IMR-90 (cell line): ENCODE results near the gene PLRG1. TPM values are rescaled to one million over a fixed set of nuclear protein-coding genes. Genes with fewer than 3 reads are reported as not detected.
A peak's percentile ranks its signal among the peaks of the same experiment; 100 is the strongest.

Experiments
- ATAC-seq: fragments of 200-7000 bp; cut with Tn5 transposase; 2 replicates; pipeline ENCODE4 v1.9.1; 2020; ENCODE audit warnings: low read depth, mild to moderate bottlenecking, moderate library complexity
- BruUV-seq: library from RNA; stranded (reverse); fragments of 400-500 nt; replicated peaks from 2 replicates; lab custom pipeline; 2021; lab: Mats Ljungman, UMichigan
- CTCF ChIA-PET: fragments of 300-600 bp; formaldehyde crosslinking; extraction: SDS; loops from one replicate; lab custom pipeline; 2021; ENCODE audit warnings: antibody characterized with exemption; lab: Yijun Ruan, JAX
- POLR2A ChIA-PET: fragments of 300-600 bp; sonication (Branson Sonifier 250); formaldehyde crosslinking; loops from one replicate; lab custom pipeline; 2022; ENCODE audit warnings: antibody characterized with exemption; ENCODE audit not compliant: unreplicated experiment; lab: Charles Lee
- DNase-seq: peaks from one replicate; pipeline ENCODE4 v3.0.0; 2013
- H2AFZ ChIP-seq: replicated peaks from 2 replicates; pipeline ENCODE3; 2013; ENCODE audit warnings: low read length, mild to moderate bottlenecking; ENCODE audit not compliant: poor library complexity
- H2AK5ac ChIP-seq: 2 replicates; pipeline ENCODE4 v1.6.1; 2013; ENCODE audit warnings: low read depth, low read length, inconsistent platforms
- H2AK9ac ChIP-seq: replicated peaks from 2 replicates; pipeline ENCODE3; 2013; ENCODE audit warnings: mild to moderate bottlenecking, low read depth, low read length, moderate library complexity; ENCODE audit not compliant: poor library complexity
- H2BK120ac ChIP-seq: 2 replicates; pipeline ENCODE4 v1.6.1; 2013; ENCODE audit warnings: low read depth, low read length, inconsistent platforms
- H2BK15ac ChIP-seq: 3 replicates; pipeline ENCODE4 v1.6.1; 2013; ENCODE audit warnings: low read depth, low read length, inconsistent platforms
- H2BK20ac ChIP-seq: 2 replicates; pipeline ENCODE4 v1.6.1; 2013; ENCODE audit warnings: low read depth, mild to moderate bottlenecking, inconsistent platforms, low read length, moderate library complexity
- H2BK5ac ChIP-seq: 2 replicates; pipeline ENCODE4 v1.6.1; 2013; ENCODE audit warnings: mild to moderate bottlenecking, low read depth, low read length, inconsistent platforms; ENCODE audit not compliant: poor library complexity, severe bottlenecking
- H3K14ac ChIP-seq: replicated peaks from 2 replicates; pipeline ENCODE4 v1.6.1; 2013; ENCODE audit warnings: low read depth, low read length, inconsistent platforms
- H3K18ac ChIP-seq: 2 replicates; pipeline ENCODE4 v1.6.1; 2013; ENCODE audit warnings: low read depth, low read length, control low read depth
- H3K23ac ChIP-seq: 2 replicates; pipeline ENCODE4 v1.6.1; 2013; ENCODE audit warnings: low read depth, low read length, inconsistent platforms
- H3K27ac ChIP-seq: 2 replicates; pipeline ENCODE4 v1.5.1; 2013; ENCODE audit warnings: mild to moderate bottlenecking, control low read depth, low read length; ENCODE audit not compliant: insufficient read depth
- H3K27me3 ChIP-seq: 2 replicates; pipeline ENCODE4 v1.6.1; 2013; ENCODE audit warnings: low read length; ENCODE audit not compliant: control insufficient read depth, insufficient read depth
- H3K36me3 ChIP-seq: 2 replicates; pipeline ENCODE4 v1.6.1; 2013; ENCODE audit warnings: low read length, mixed read lengths; ENCODE audit not compliant: control insufficient read depth, insufficient read depth
- H3K4ac ChIP-seq: 2 replicates; pipeline ENCODE4 v1.6.1; 2013; ENCODE audit warnings: low read depth, low read length, inconsistent platforms
- H3K4me1 ChIP-seq: 2 replicates; pipeline ENCODE4 v1.6.1; 2013; ENCODE audit warnings: low read length, mixed read lengths; ENCODE audit not compliant: control insufficient read depth, insufficient read depth
- H3K4me2 ChIP-seq: 2 replicates; pipeline ENCODE4 v1.6.1; 2013; ENCODE audit warnings: low read depth, mild to moderate bottlenecking, control low read depth, low read length, moderate library complexity
- H3K4me3 ChIP-seq: 2 replicates; pipeline ENCODE4 v1.5.1; 2013; ENCODE audit warnings: low read depth, mild to moderate bottlenecking, control low read depth, low read length, moderate library complexity; ENCODE audit not compliant: insufficient read depth
- H3K56ac ChIP-seq: 2 replicates; pipeline ENCODE4 v1.6.1; 2013; ENCODE audit warnings: low read length, inconsistent platforms; ENCODE audit not compliant: insufficient read depth; ENCODE audit errors: extremely low read depth
- H3K79me1 ChIP-seq, 2 experiments: 2 replicates each; pipeline ENCODE4 v1.6.1; 2013; ENCODE audit warnings: low read length in 2 of 2, inconsistent platforms in 1 of 2, low read depth in 1 of 2
- H3K9ac ChIP-seq: 2 replicates; pipeline ENCODE4 v1.6.1; 2013; ENCODE audit warnings: low read depth, low read length, control low read depth
- H3K9me1 ChIP-seq: 2 replicates; pipeline ENCODE4 v1.6.1; 2013; ENCODE audit warnings: low read length, inconsistent platforms; ENCODE audit not compliant: insufficient read depth
- H3K9me3 ChIP-seq: 2 replicates; pipeline ENCODE4 v1.6.1; 2013; ENCODE audit warnings: low read length; ENCODE audit not compliant: control insufficient read depth, insufficient read depth
- H4K20me1 ChIP-seq: 2 replicates; pipeline ENCODE4 v1.6.1; 2013; ENCODE audit warnings: low read length, inconsistent platforms; ENCODE audit not compliant: insufficient read depth
- H4K5ac ChIP-seq: 2 replicates; pipeline ENCODE4 v1.6.1; 2013; ENCODE audit warnings: mild to moderate bottlenecking, low read depth, low read length, control low read depth
- H4K8ac ChIP-seq, 2 experiments: 2 replicates each; pipeline ENCODE4 v1.6.1; 2013; ENCODE audit warnings: low read depth in 2 of 2, low read length in 2 of 2, control low read depth in 1 of 2, inconsistent platforms in 1 of 2
- H4K91ac ChIP-seq: 2 replicates; pipeline ENCODE4 v1.6.1; 2013; ENCODE audit warnings: low read depth, low read length, inconsistent platforms; ENCODE audit not compliant: insufficient read depth
- BHLHE40 ChIP-seq: fragments of 150-350 bp; IDR thresholded peaks from 2 replicates; pipeline ENCODE4 v1.6.1; 2016; ENCODE audit warnings: mild to moderate bottlenecking, low read depth, low read length
- CEBPB ChIP-seq: IDR thresholded peaks from 2 replicates; pipeline ENCODE4 v1.6.1; 2012; ENCODE audit warnings: low read depth, low read length, improper control_type of control experiment
- CHD1 ChIP-seq: IDR thresholded peaks from 2 replicates; pipeline ENCODE4 v1.6.1; 2012; ENCODE audit warnings: low read depth, low read length, improper control_type of control experiment
- CTCF ChIP-seq: conservative IDR thresholded peaks from 2 replicates; pipeline ENCODE4 v1.5.1; 2012; ENCODE audit warnings: mild to moderate bottlenecking, low read depth, low read length, improper control_type of control experiment
- MAFK ChIP-seq: IDR thresholded peaks from 2 replicates; pipeline ENCODE4 v1.6.1; 2012; ENCODE audit warnings: low read depth, low read length, improper control_type of control experiment
- MAZ ChIP-seq: IDR thresholded peaks from 2 replicates; pipeline ENCODE4 v1.6.1; 2012; ENCODE audit warnings: low read depth, mild to moderate bottlenecking, low read length, improper control_type of control experiment, moderate library complexity, borderline replicate concordance
- MXI1 ChIP-seq: IDR thresholded peaks from 2 replicates; pipeline ENCODE4 v1.6.1; 2012; ENCODE audit warnings: low read depth, mild to moderate bottlenecking, low read length, moderate library complexity, borderline replicate concordance
- POLR2A ChIP-seq: IDR thresholded peaks from 2 replicates; pipeline ENCODE4 v1.6.1; 2012; ENCODE audit warnings: mild to moderate bottlenecking, low read depth, low read length
- RAD21 ChIP-seq: IDR thresholded peaks from 2 replicates; pipeline ENCODE4 v1.6.1; 2012; ENCODE audit warnings: low read length, improper control_type of control experiment
- RCOR1 ChIP-seq: IDR thresholded peaks from 2 replicates; pipeline ENCODE4 v1.6.1; 2012; ENCODE audit warnings: mild to moderate bottlenecking, low read length, improper control_type of control experiment; ENCODE audit not compliant: insufficient replicate concordance
- RFX5 ChIP-seq: IDR thresholded peaks from 2 replicates; pipeline ENCODE4 v1.8.0; 2012; ENCODE audit warnings: low read depth, mild to moderate bottlenecking, low read length, moderate library complexity
- SMC3 ChIP-seq: fragments of 150-350 bp; IDR thresholded peaks from 2 replicates; pipeline ENCODE4 v1.6.1; 2016; ENCODE audit warnings: low read depth, mild to moderate bottlenecking, antibody characterized with exemption, low read length, moderate library complexity
- USF2 ChIP-seq: fragments of 150-350 bp; IDR thresholded peaks from 2 replicates; pipeline ENCODE4 v1.6.1; 2017; ENCODE audit warnings: mild to moderate bottlenecking, antibody characterized with exemption, low read length, low read depth
- WGBS, 2 experiments: methylation state at CpG; one replicate each; pipeline versions ENCODE4 v1.1.5 to v1.1.7; 2013; ENCODE audit warnings: missing lambda C conversion rate in 2 of 2; ENCODE audit not compliant: insufficient read length in 1 of 2; ENCODE audit errors: extremely low coverage in 2 of 2; 5-methylcytosine and 5-hydroxymethylcytosine counted together
- dilution Hi-C: fragments of 300-500 bp; cut with HindIII; formaldehyde crosslinking; loops from one replicate; pipeline ENCODE4 v1.14.3; 2018; ENCODE audit warnings: low sequenced_read_pairs; ENCODE audit not compliant: unreplicated experiment
- in situ Hi-C: fragments of 300-500 bp; cut with MboI; formaldehyde crosslinking; loops from 3 replicates; pipeline ENCODE4 v1.14.3; 2019; ENCODE audit warnings: low sequenced_read_pairs, inconsistent platforms, mixed read lengths
- intact Hi-C: fragments of 100-400 bp; cut with micrococcal nuclease; formaldehyde crosslinking; loops from 2 replicates; pipeline ENCODE4 v1.10.0; 2022
- polyA plus RNA-seq, 3 experiments: library from polyadenylated mRNA; depleted of rRNA; stranded (reverse); fragments of >200 nt; gene quantifications; 2 replicates each; pipeline ENCODE4 v1.2.3, GENCODE V29; 2012; ENCODE audit warnings: low replicate concordance in 1 of 3
- total RNA-seq: library from RNA; depleted of rRNA; stranded (reverse); fragments of >200 nt; gene quantifications from 2 replicates; pipeline ENCODE4 v1.2.3, GENCODE V29; 2012
- TF ChIP-seq, protein P1 (sequence below): fragments of 150-350 bp; IDR thresholded peaks from 2 replicates; pipeline ENCODE4 v1.6.1; 2016; ENCODE audit warnings: low read depth, mild to moderate bottlenecking, low read length, moderate library complexity, borderline replicate concordance

Gene PLRG1
- total and polyA plus RNA-seq, 2 of the 4 experiments (the other 2 are of a cell fraction) = 76.1 to 200 TPM

GRCh38 chr4:154491341-154492271 lies 58.6 kb downstream of the PLRG1 start, which contains the start of gene DCHS2:
Gene DCHS2, minus strand, starts transcription at chr4:154491799. Its CDS starts 444 bp downstream, at chr4:154491355.
- Histone ChIP-seq H3K56ac (no peak within 1 kb of the TSS; the same call in 1 of the 2 replicates), H4K91ac (no peak within 1 kb of the TSS), H2AK9ac (no peak within 1 kb of the TSS), H3K4me2 (peak within 1 kb of the TSS; percentile 73; the same call in 1 of the 2 replicates), H4K8ac (no peak within 1 kb of the TSS), H3K9me1 (no peaks in the 10 kb centered on the region), H3K14ac (no peak within 1 kb of the TSS), H2BK15ac (no peak within 1 kb of the TSS), H3K23ac (no peak within 1 kb of the TSS), H3K4ac (no peak within 1 kb of the TSS), H3K4me1 (no peaks in the 10 kb centered on the region), H3K27me3 (peaks cover 31% of the 10 kb centered on the region), H2BK5ac (no peak within 1 kb of the TSS), H3K79me1 (no peaks in the 10 kb centered on the region), H3K4me3 (peak within 1 kb of the TSS; percentile 22; the same call in 1 of the 2 replicates), H2BK20ac (no peak within 1 kb of the TSS), H2AK5ac (no peak within 1 kb of the TSS), H3K36me3 (no peaks in the 10 kb centered on the region), H2AFZ (peak within 1 kb of the TSS; percentile 74), H2BK120ac (no peak within 1 kb of the TSS), H4K5ac (no peak within 1 kb of the TSS), H3K18ac (no peak within 1 kb of the TSS), H3K27ac (no peak within 1 kb of the TSS), H3K9ac (no peak within 1 kb of the TSS), H4K20me1 (no peaks in the 10 kb centered on the region), H3K9me3 (no peaks in the 10 kb centered on the region)
- 0% methylated on average over 4 of the region's 53 CpGs; no CpG with 5 or more reads in 1 of the 2 experiments for WGBS, 2 experiments
- ChIA-PET CTCF (interaction anchor here (0.9 kb wide), 1 partner anchor 12 kb away, joined by 3 read pairs; no protein-coding TSS in a partner anchor), POLR2A (no interaction called here)
- in situ Hi-C loops = no loop called here
- ATAC-seq (peak; percentile 59), DNase-seq (peak; percentile 5)
- intact Hi-C loops = no loop called here
- dilution Hi-C loops = no loop called here
- no TSS peak for BruUV-seq
- TF ChIP-seq MAZ (no peak), SMC3 (no peak), CTCF (no peak), MXI1 (no peak), RFX5 (no peak), RCOR1 (no peak), POLR2A (no peak), CHD1 (no peak), RAD21 (no peak), MAFK (no peak), CEBPB (no peak), USF2 (no peak), BHLHE40 (no peak)
- TF ChIP-seq, protein P1, sequence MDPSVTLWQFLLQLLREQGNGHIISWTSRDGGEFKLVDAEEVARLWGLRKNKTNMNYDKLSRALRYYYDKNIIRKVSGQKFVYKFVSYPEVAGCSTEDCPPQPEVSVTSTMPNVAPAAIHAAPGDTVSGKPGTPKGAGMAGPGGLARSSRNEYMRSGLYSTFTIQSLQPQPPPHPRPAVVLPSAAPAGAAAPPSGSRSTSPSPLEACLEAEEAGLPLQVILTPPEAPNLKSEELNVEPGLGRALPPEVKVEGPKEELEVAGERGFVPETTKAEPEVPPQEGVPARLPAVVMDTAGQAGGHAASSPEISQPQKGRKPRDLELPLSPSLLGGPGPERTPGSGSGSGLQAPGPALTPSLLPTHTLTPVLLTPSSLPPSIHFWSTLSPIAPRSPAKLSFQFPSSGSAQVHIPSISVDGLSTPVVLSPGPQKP = no peak
